K562 (cell line): ENCODE measurements around the gene ARAP1. TPM values are rescaled to one million over a fixed set of nuclear protein-coding genes. Genes with fewer than 3 reads are reported as not detected.

ENCODE experiments used
- CHD2 ChIP-seq: IDR thresholded peaks from 2 replicates; pipeline ENCODE4 v1.6.1; 2011; ENCODE audit warnings: low read depth, low read length
- KAT7 ChIP-seq: sonication (generic); formaldehyde crosslinking; IDR thresholded peaks from 2 replicates; pipeline ENCODE4 v1.8.0; 2022; ENCODE audit warnings: missing genetic modification reagents, mild to moderate bottlenecking, borderline replicate concordance
- KLF1 ChIP-seq: fragments of 450-650 bp; IDR thresholded peaks from 2 replicates; pipeline ENCODE4 v1.6.1; 2016; ENCODE audit warnings: missing genetic modification characterization, missing compliant biosample characterization
- KLF16 ChIP-seq: IDR thresholded peaks from 2 replicates; pipeline ENCODE4 v1.6.1; 2016; ENCODE audit warnings: antibody characterized with exemption
- MECOM ChIP-seq: fragments of 250-450 bp; sonication (Bioruptor Pico); IDR thresholded peaks from 2 replicates; pipeline ENCODE4 v1.8.0; 2022; ENCODE audit warnings: inconsistent platforms
- MGA ChIP-seq: fragments of 450-650 bp; IDR thresholded peaks from 2 replicates; pipeline ENCODE4 v1.6.1; 2016; ENCODE audit warnings: mild to moderate bottlenecking, moderate library complexity
- MXD1 ChIP-seq: fragments of 250-450 bp; sonication (Bioruptor Pico); IDR thresholded peaks from 2 replicates; pipeline ENCODE4 v1.8.0; 2021; ENCODE audit warnings: borderline replicate concordance, mild to moderate bottlenecking, moderate library complexity; ENCODE audit not compliant: poor library complexity, severe bottlenecking
- NR2F6 ChIP-seq: fragments of 450-650 bp; formaldehyde crosslinking; IDR thresholded peaks from 2 replicates; pipeline ENCODE4 v1.4.0; 2020; ENCODE audit warnings: mild to moderate bottlenecking
- NRF1 ChIP-seq, 2 experiments: fragments of 450-650 bp; IDR thresholded peaks in 1 of 2; conservative IDR thresholded peaks in 1 of 2; 2 replicates each; pipeline ENCODE4 v1.6.1; 2014; ENCODE audit warnings: mild to moderate bottlenecking in 2 of 2
- POLR3G ChIP-seq: IDR thresholded peaks from 2 replicates; pipeline ENCODE4 v1.6.1; 2011; ENCODE audit not compliant: insufficient read length, insufficient replicate concordance; ENCODE audit errors: extremely low read depth
- ZBTB34 ChIP-seq: fragments of 250-450 bp; sonication (Bioruptor Pico); IDR thresholded peaks from 2 replicates; pipeline ENCODE4 v1.8.0; 2021; ENCODE audit warnings: mild to moderate bottlenecking, moderate library complexity
- ZEB2 ChIP-seq: fragments of 450-650 bp; IDR thresholded peaks from 2 replicates; pipeline ENCODE4 v1.6.1; 2016
- ZNF253 ChIP-seq: fragments of 250-450 bp; sonication (Bioruptor Pico); conservative IDR thresholded peaks from 2 replicates; pipeline ENCODE4 v1.6.1; 2021; ENCODE audit warnings: mild to moderate bottlenecking
- ZNF324 ChIP-seq: fragments of 250-450 bp; sonication (Bioruptor Pico); IDR thresholded peaks from 2 replicates; pipeline ENCODE4 v1.4.0; 2020; ENCODE audit warnings: mild to moderate bottlenecking
- ZNF507 ChIP-seq: conservative IDR thresholded peaks from 2 replicates; pipeline ENCODE4 v1.6.1; 2017; ENCODE audit warnings: missing genetic modification characterization, missing compliant biosample characterization
- polyA plus RNA-seq, 8 experiments: library from polyadenylated mRNA; depleted of rRNA in 4 of 8; stranded (reverse) in 5 of 8; unstranded in 3 of 8; fragments of >200 nt; fragmentation: Nextera tagmentation in 2 of 8; fragmentation: Illumina TruSeq in 1 of 8; extraction: Ambion mirVana in 2 of 8; extraction: Trizol in 1 of 8; gene quantifications; 2 replicates each; pipeline versions ENCODE4 v1.2.1 to v1.2.3, GENCODE V29; 2011 to 2014; ENCODE audit warnings: inconsistent platforms in 1 of 8, missing spikeins in 1 of 8
- total RNA-seq, 7 experiments: library from RNA; depleted of rRNA in 6 of 7; stranded (reverse); fragments of >200 nt in 6 of 7; fragmentation: Illumina TruSeq in 2 of 7; extraction: Trizol in 2 of 7; gene quantifications; 2 replicates each; pipeline versions ENCODE4 v1.2.1 to v1.2.3, GENCODE V29; 2011 to 2021; ENCODE audit warnings: low replicate concordance in 1 of 7

The ARAP1 gene
- total and polyA plus RNA-seq, 9 of the 15 experiments (the other 6 are each of a cell fraction or from before 2014, with no cell fraction given) = 0.23 to 67.0 (median 24.6) TPM

GRCh38 chr11:72724851-72725723, 27.1 kb downstream of the ARAP1 start (continued):
- TF ChIP-seq ZNF324 (CRISPR knock-in tag) (no peak), MGA (no peak), ZBTB34 (CRISPR knock-in tag) (no peak), KLF1 (tag) (no peak), POLR3G (no peak), ZEB2 (no peak), NRF1 (conservative IDR thresholded peaks at IDR 0.05 in 1 of 2, IDR thresholded peaks at IDR 0.05 in 1 of 2) (peak in 1 of 2 experiments; percentile 38; a peak in 1 of 4 replicates), CHD2 (no peak), KAT7 (CRISPR knock-in tag) (no peak), KLF16 (peak; percentile 24; the same call in 1 of the 2 replicates), NR2F6 (no peak), MECOM (CRISPR knock-in tag) (no peak), ZNF253 (CRISPR knock-in tag) (no peak), MXD1 (CRISPR knock-in tag) (no peak), ZNF507 (tag) (no peak)
